Parathyroid adenoma (tissue), 2 donors: Measurements from ENCODE around the gene PRDM16.

Source experiments
- H2AFZ ChIP-seq: fragments of 300-600 bp; sonication (generic); one replicate; pipeline ENCODE4 v1.7.0; 2017; ENCODE audit warnings: antibody characterized with exemption, mild to moderate bottlenecking
- H3K27ac ChIP-seq: fragments of 300-600 bp; sonication (generic); one replicate; pipeline ENCODE4 v1.7.0; 2017
- H3K27me3 ChIP-seq: fragments of 300-600 bp; sonication (generic); one replicate; pipeline ENCODE4 v1.7.0; 2017; ENCODE audit warnings: low read length; ENCODE audit not compliant: control insufficient read depth, insufficient read depth
- H3K36me3 ChIP-seq: fragments of 300-600 bp; sonication (generic); one replicate; pipeline ENCODE4 v1.7.0; 2017; ENCODE audit warnings: low read length; ENCODE audit not compliant: control insufficient read depth, insufficient read depth
- H3K4me1 ChIP-seq: fragments of 300-600 bp; sonication (generic); one replicate; pipeline ENCODE4 v1.7.0; 2017; ENCODE audit warnings: control low read depth
- H3K4me2 ChIP-seq: fragments of 300-600 bp; sonication (generic); one replicate; pipeline ENCODE4 v1.7.0; 2017; ENCODE audit warnings: low read length
- H3K4me3 ChIP-seq: fragments of 300-600 bp; sonication (generic); one replicate; pipeline ENCODE4 v1.7.0; 2017; ENCODE audit warnings: low read depth, low read length
- H3K79me2 ChIP-seq: fragments of 300-600 bp; sonication (generic); one replicate; pipeline ENCODE4 v1.7.0; 2017; ENCODE audit warnings: control low read depth
- H3K9ac ChIP-seq: fragments of 300-600 bp; sonication (generic); one replicate; pipeline ENCODE4 v1.7.0; 2017; ENCODE audit warnings: mild to moderate bottlenecking
- H3K9me3 ChIP-seq: fragments of 300-600 bp; sonication (generic); one replicate; pipeline ENCODE4 v1.7.0; 2017; ENCODE audit warnings: low read length; ENCODE audit not compliant: control insufficient read depth
- CTCF ChIP-seq: fragments of 300-600 bp; sonication (generic); IDR thresholded peaks from one replicate; pipeline ENCODE4 v1.7.0; 2017; ENCODE audit warnings: antibody characterized with exemption, mild to moderate bottlenecking
- donor health status: primary hyperparathyroidism.

PRDM16 gene

GRCh38 chr1:3348196-3348865 lies 279.3 kb downstream of the PRDM16 start:
- no peaks in the 10 kb centered on the region for H3K27me3 ChIP-seq
- H3K4me1 ChIP-seq: no peaks in the 10 kb centered on the region
- H2AFZ ChIP-seq: no peak overlapping the region
- H3K79me2 ChIP-seq: no peaks in the 10 kb centered on the region
- H3K4me2 ChIP-seq: no peak overlapping the region
- no peaks in the 10 kb centered on the region for H3K36me3 ChIP-seq
- H3K9me3 ChIP-seq: no peaks in the 10 kb centered on the region
- H3K4me3 ChIP-seq: no peak overlapping the region
- H3K27ac ChIP-seq: no peak overlapping the region
- H3K9ac ChIP-seq: no peak overlapping the region
- TF ChIP-seq CTCF: no peak

GRCh38 chr1:3349161-3349967 lies 280.4 kb downstream of the PRDM16 start:
- Histone ChIP-seq H3K36me3 (no peaks in the 10 kb centered on the region), H3K9me3 (no peaks in the 10 kb centered on the region), H3K4me1 (no peaks in the 10 kb centered on the region), H3K4me2 (no peak overlapping the region), H3K4me3 (no peak overlapping the region), H3K9ac (no peak overlapping the region), H3K27me3 (no peaks in the 10 kb centered on the region), H3K27ac (no peak overlapping the region), H2AFZ (no peak overlapping the region), H3K79me2 (no peaks in the 10 kb centered on the region)
- no peak for TF ChIP-seq CTCF

- no peaks in the 10 kb centered on the region for H3K79me2 ChIP-seq
- no peaks in the 10 kb centered on the region for H3K36me3 ChIP-seq
- H3K4me3 ChIP-seq: no peak overlapping the region
- H3K4me1 ChIP-seq: no peaks in the 10 kb centered on the region
- no peak overlapping the region for H3K9ac ChIP-seq
- no peak overlapping the region for H2AFZ ChIP-seq
- no peak for TF ChIP-seq CTCF
- no peak overlapping the region for H3K27ac ChIP-seq
- no peaks in the 10 kb centered on the region for H3K9me3 ChIP-seq
- H3K4me2 ChIP-seq: no peak overlapping the region
- no peaks in the 10 kb centered on the region for H3K27me3 ChIP-seq
These were observed 280.9 kb downstream of the PRDM16 start for GRCh38 chr1:3349968-3350299.

GRCh38 chr1:3350506-3351261 lies 281.7 kb downstream of the PRDM16 start:
- H3K9me3 ChIP-seq: no peaks in the 10 kb centered on the region
- no peak overlapping the region for H2AFZ ChIP-seq
- no peak overlapping the region for H3K27ac ChIP-seq
- no peaks in the 10 kb centered on the region for H3K4me1 ChIP-seq
- TF ChIP-seq CTCF: no peak
- no peak overlapping the region for H3K9ac ChIP-seq
- no peaks in the 10 kb centered on the region for H3K79me2 ChIP-seq
- no peak overlapping the region for H3K4me3 ChIP-seq
- no peak overlapping the region for H3K4me2 ChIP-seq
- H3K27me3 ChIP-seq: no peaks in the 10 kb centered on the region
- no peaks in the 10 kb centered on the region for H3K36me3 ChIP-seq
